Peyer's patch (tissue), 4 donors: ENCODE results near the gene GPATCH4.
"Not testable (repeated sequence)": the region's sequence is repeated elsewhere in the genome, so short reads cannot be mapped to it uniquely, and the experiment has no call there.

Experiments
- POLR2A ChIP-seq, 2 donors: fragments of 450-650 bp; IDR thresholded peaks; one replicate each; pipeline ENCODE4 v1.5.1; 2017; ENCODE audit warnings: antibody characterized with exemption in 2 of 2, mild to moderate bottlenecking in 2 of 2, moderate library complexity in 2 of 2
- TF ChIP-seq, protein P1 (sequence below), 6 experiments: fragments of 450-650 bp in 4 of 6; fragments of 200-600 bp in 2 of 6; sonication (generic) in 1 of 6; IDR thresholded peaks; one replicate each; pipeline ENCODE4 v1.5.1; 2017 to 2019; ENCODE audit warnings: antibody characterized with exemption in 6 of 6, mild to moderate bottlenecking in 3 of 6, moderate library complexity in 1 of 6

GRCh38 chr1:156587927-156588326 is 13.4 kb downstream of the GPATCH4 start:
- TF ChIP-seq, protein P1, sequence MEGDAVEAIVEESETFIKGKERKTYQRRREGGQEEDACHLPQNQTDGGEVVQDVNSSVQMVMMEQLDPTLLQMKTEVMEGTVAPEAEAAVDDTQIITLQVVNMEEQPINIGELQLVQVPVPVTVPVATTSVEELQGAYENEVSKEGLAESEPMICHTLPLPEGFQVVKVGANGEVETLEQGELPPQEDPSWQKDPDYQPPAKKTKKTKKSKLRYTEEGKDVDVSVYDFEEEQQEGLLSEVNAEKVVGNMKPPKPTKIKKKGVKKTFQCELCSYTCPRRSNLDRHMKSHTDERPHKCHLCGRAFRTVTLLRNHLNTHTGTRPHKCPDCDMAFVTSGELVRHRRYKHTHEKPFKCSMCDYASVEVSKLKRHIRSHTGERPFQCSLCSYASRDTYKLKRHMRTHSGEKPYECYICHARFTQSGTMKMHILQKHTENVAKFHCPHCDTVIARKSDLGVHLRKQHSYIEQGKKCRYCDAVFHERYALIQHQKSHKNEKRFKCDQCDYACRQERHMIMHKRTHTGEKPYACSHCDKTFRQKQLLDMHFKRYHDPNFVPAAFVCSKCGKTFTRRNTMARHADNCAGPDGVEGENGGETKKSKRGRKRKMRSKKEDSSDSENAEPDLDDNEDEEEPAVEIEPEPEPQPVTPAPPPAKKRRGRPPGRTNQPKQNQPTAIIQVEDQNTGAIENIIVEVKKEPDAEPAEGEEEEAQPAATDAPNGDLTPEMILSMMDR (IDR thresholded peaks at IDR 0.05): not testable (repeated sequence)
- TF ChIP-seq POLR2A (IDR thresholded peaks at IDR 0.05): not testable (repeated sequence)
